NCI-H146 (cell line): ENCODE data around the gene HOXC5.

Source experiments
- DNase-seq: peaks from one replicate; lab custom pipeline; 2025; lab: John Stamatoyannopoulos, UW

HOXC5 gene

GRCh38 chr12:53995378-53996239 lies 37.2 kb upstream of the HOXC5 start:
- no peak for DNase-seq

- DNase-seq, result no peak
Observed at GRCh38 chr12:53996240-53997203, 36.3 kb upstream of the HOXC5 start.

GRCh38 chr12:53997204-53998109 lies 35.4 kb upstream of the HOXC5 start:
- no peak for DNase-seq

GRCh38 chr12:53998110-53998899 lies 34.5 kb upstream of the HOXC5 start:
- no peak for DNase-seq

- no peak for DNase-seq
Observed at GRCh38 chr12:53998900-53999236, 34.0 kb upstream of the HOXC5 start.

GRCh38 chr12:53999559-54000115 lies 33.2 kb upstream of the HOXC5 start:
- no peak for DNase-seq

GRCh38 chr12:54000116-54001114 lies 32.4 kb upstream of the HOXC5 start, which contains the start of gene HOXC9:
Gene HOXC9 (plus strand): TSS chr12:54000161. CDS start chr12:54000189, 28 bp downstream.
- DNase-seq, result no peak

- no peak for DNase-seq
Observed at GRCh38 chr12:54001283-54002187, 31.3 kb upstream of the HOXC5 start.

GRCh38 chr12:54002278-54002914 lies 30.5 kb upstream of the HOXC5 start:
- no peak for DNase-seq

- DNase-seq, result no peak
Observed at GRCh38 chr12:54002915-54003389, 29.9 kb upstream of the HOXC5 start.

- DNase-seq, result no peak
Observed at GRCh38 chr12:54003625-54004024, 29.2 kb upstream of the HOXC5 start.

GRCh38 chr12:54004063-54004840 lies 28.6 kb upstream of the HOXC5 start:
- no peak for DNase-seq

- DNase-seq, result peak; percentile 9
Observed at GRCh38 chr12:54004841-54005530, 27.9 kb upstream of the HOXC5 start.

- DNase-seq, result no peak
Observed at GRCh38 chr12:54005531-54005852, 27.4 kb upstream of the HOXC5 start.

GRCh38 chr12:54005853-54006558 lies 26.8 kb upstream of the HOXC5 start:
- DNase-seq, result peak; percentile 65
